ENCODE results near the gene LACTB. TPM values are rescaled to one million over a fixed set of nuclear protein-coding genes. Genes with fewer than 3 reads are reported as not detected.

Gene LACTB
- total and polyA plus RNA-seq, 2 of the 13 experiments (the other 11 are each of a cell fraction or from before 2014, with no cell fraction given) = 14.8 to 23.0 TPM

GRCh38 chr15:63188926-63189871 is 67.5 kb downstream of the LACTB start, which contains the start of gene RAB8B (continued):
- TF ChIP-seq ZNF570 (CRISPR knock-in tag; IDR thresholded peaks at IDR 0.05; ENCODE audit: borderline replicate concordance) = no peak
- TF ChIP-seq KLF11 (CRISPR knock-in tag; IDR thresholded peaks at IDR 0.05) = no peak
- peak; percentile 29 for TF ChIP-seq SALL1 (CRISPR knock-in tag; IDR thresholded peaks at IDR 0.05)
- no peak for TF ChIP-seq ZNF615 (CRISPR knock-in tag; IDR thresholded peaks at IDR 0.05; ENCODE audit: borderline replicate concordance)
- TF ChIP-seq CERS6 (CRISPR knock-in tag; IDR thresholded peaks at IDR 0.05) = no peak
- no peak for TF ChIP-seq EZH2 (conservative IDR thresholded peaks at IDR 0.05; ENCODE audit: low read depth, low read length)
- TF ChIP-seq SMAD9 (CRISPR knock-in tag; IDR thresholded peaks at IDR 0.05) = no peak
- TF ChIP-seq ZNF672 (CRISPR knock-in tag; IDR thresholded peaks at IDR 0.05) = no peak
- no peak for TF ChIP-seq ESRRA (CRISPR knock-in tag; IDR thresholded peaks at IDR 0.05; ENCODE audit: low read depth)
- no peak for TF ChIP-seq MIXL1 (CRISPR knock-in tag; IDR thresholded peaks at IDR 0.05)
- TF ChIP-seq ZNF383 (CRISPR knock-in tag; IDR thresholded peaks at IDR 0.05; ENCODE audit: borderline replicate concordance) = no peak
- no peak for TF ChIP-seq CREBL2 (CRISPR knock-in tag; IDR thresholded peaks at IDR 0.05; ENCODE audit: borderline replicate concordance)
- TF ChIP-seq KDM5B (CRISPR knock-in tag; IDR thresholded peaks at IDR 0.05; ENCODE audit: borderline replicate concordance) = no peak
- no peak for TF ChIP-seq ZFP37 (CRISPR knock-in tag; IDR thresholded peaks at IDR 0.05; ENCODE audit: borderline replicate concordance)
- no peak for TF ChIP-seq CBX2 (IDR thresholded peaks at IDR 0.05; ENCODE audit: low read depth, low read length)
- no peak for TF ChIP-seq CBX2 (CRISPR knock-in tag; IDR thresholded peaks at IDR 0.05; ENCODE audit: low read depth)
- no peak for TF ChIP-seq ZBTB7A (CRISPR knock-in tag; IDR thresholded peaks at IDR 0.05)
- TF ChIP-seq ZNF564 (CRISPR knock-in tag; IDR thresholded peaks at IDR 0.05) = no peak
- TF ChIP-seq ZNF678 (CRISPR knock-in tag; IDR thresholded peaks at IDR 0.05) = no peak
- no peak for TF ChIP-seq TEF (CRISPR knock-in tag; IDR thresholded peaks at IDR 0.05)
- TF ChIP-seq CEBPB (IDR thresholded peaks at IDR 0.05; ENCODE audit: borderline replicate concordance, low read depth, low read length) = no peak
- TF ChIP-seq KDM3A (CRISPR knock-in tag; IDR thresholded peaks at IDR 0.05; ENCODE audit: low read depth) = no peak
- no peak for TF ChIP-seq TERF1 (CRISPR knock-in tag; IDR thresholded peaks at IDR 0.05)
- peak; percentile 75 for TF ChIP-seq PATZ1 (CRISPR knock-in tag; IDR thresholded peaks at IDR 0.05)
- no peak for TF ChIP-seq ZNF292 (CRISPR knock-in tag; IDR thresholded peaks at IDR 0.05; ENCODE audit: borderline replicate concordance, low read depth)

Data from HepG2 (cell line).